Measurements from ENCODE around the gene LONRF2. TPM values are rescaled to one million over a fixed set of nuclear protein-coding genes. Genes with fewer than 3 reads are reported as not detected.

The LONRF2 gene
- total RNA-seq, 1 experiment from 2014 or later: 0.33 TPM

GRCh38 chr2:100256849-100257248 lies 65.5 kb downstream of the LONRF2 start:
- H3K4me1 Mint-ChIP-seq: no peaks in the 10 kb centered on the region
- ATAC-seq (no peak), DNase-seq (ENCODE audit: low spot score) (no peak)
- TF ChIP-seq ZNF423 (CRISPR knock-in tag; IDR thresholded peaks at IDR 0.05): no peak
- no peak for TF ChIP-seq E2F1 (CRISPR knock-in tag; IDR thresholded peaks at IDR 0.05)
- no peak for TF ChIP-seq ZMAT4 (CRISPR knock-in tag; IDR thresholded peaks at IDR 0.05)
- TF ChIP-seq MLX (CRISPR knock-in tag; IDR thresholded peaks at IDR 0.05): no peak
- no peak for TF ChIP-seq STAT6 (CRISPR knock-in tag; conservative IDR thresholded peaks at IDR 0.05; ENCODE audit: low read depth)
- TF ChIP-seq SMAD3 (CRISPR knock-in tag; IDR thresholded peaks at IDR 0.05; ENCODE audit: borderline replicate concordance): no peak
- TF ChIP-seq TEAD1 (CRISPR knock-in tag; IDR thresholded peaks at IDR 0.05): no peak
- TF ChIP-seq CREB1 (CRISPR knock-in tag; IDR thresholded peaks at IDR 0.05): no peak
- no peak for TF ChIP-seq MAX (CRISPR knock-in tag; IDR thresholded peaks at IDR 0.05)
- TF ChIP-seq ZNF396 (CRISPR knock-in tag; IDR thresholded peaks at IDR 0.05; ENCODE audit: borderline replicate concordance): no peak
- TF ChIP-seq ZNF317 (CRISPR knock-in tag; IDR thresholded peaks at IDR 0.05; ENCODE audit: borderline replicate concordance, low read depth): no peak
- no peak for TF ChIP-seq CTCF (IDR thresholded peaks at IDR 0.05)
- no peak for TF ChIP-seq ETV6 (CRISPR knock-in tag; IDR thresholded peaks at IDR 0.05)
- TF ChIP-seq NFE2L1 (CRISPR knock-in tag; IDR thresholded peaks at IDR 0.05): no peak
- TF ChIP-seq ZNF671 (CRISPR knock-in tag; IDR thresholded peaks at IDR 0.05): no peak
- TF ChIP-seq GTF2I (CRISPR knock-in tag; conservative IDR thresholded peaks at IDR 0.05): no peak
- no peak for TF ChIP-seq HMGA2 (CRISPR knock-in tag; IDR thresholded peaks at IDR 0.05)
- no peak for TF ChIP-seq ATF6 (CRISPR knock-in tag; IDR thresholded peaks at IDR 0.05)
- no peak for TF ChIP-seq SOX15 (CRISPR knock-in tag; IDR thresholded peaks at IDR 0.05)
- H3K36me3 Mint-ChIP-seq: no peaks in the 10 kb centered on the region
- 0 out of 2 replicates have a peak, but pooled peaks cover 4% of the 10 kb centered on the region for H3K9me3 Mint-ChIP-seq
- no peak overlapping the region for H3K4me3 Mint-ChIP-seq
- H3K27ac Mint-ChIP-seq: no peak overlapping the region
- H3K27me3 Mint-ChIP-seq (ENCODE audit: low read depth): no peaks in the 10 kb centered on the region
- ChIA-PET CTCF (no interaction called here), POLR2A (no interaction called here)

All from WTC11 (cell line).